Measurements from ENCODE around the gene ING1. TPM values are rescaled to one million over a fixed set of nuclear protein-coding genes. Genes with fewer than 3 reads are reported as not detected.

Gene ING1
- total RNA-seq, 1 donor from 2014 or later = 9.7 TPM

DNA sequence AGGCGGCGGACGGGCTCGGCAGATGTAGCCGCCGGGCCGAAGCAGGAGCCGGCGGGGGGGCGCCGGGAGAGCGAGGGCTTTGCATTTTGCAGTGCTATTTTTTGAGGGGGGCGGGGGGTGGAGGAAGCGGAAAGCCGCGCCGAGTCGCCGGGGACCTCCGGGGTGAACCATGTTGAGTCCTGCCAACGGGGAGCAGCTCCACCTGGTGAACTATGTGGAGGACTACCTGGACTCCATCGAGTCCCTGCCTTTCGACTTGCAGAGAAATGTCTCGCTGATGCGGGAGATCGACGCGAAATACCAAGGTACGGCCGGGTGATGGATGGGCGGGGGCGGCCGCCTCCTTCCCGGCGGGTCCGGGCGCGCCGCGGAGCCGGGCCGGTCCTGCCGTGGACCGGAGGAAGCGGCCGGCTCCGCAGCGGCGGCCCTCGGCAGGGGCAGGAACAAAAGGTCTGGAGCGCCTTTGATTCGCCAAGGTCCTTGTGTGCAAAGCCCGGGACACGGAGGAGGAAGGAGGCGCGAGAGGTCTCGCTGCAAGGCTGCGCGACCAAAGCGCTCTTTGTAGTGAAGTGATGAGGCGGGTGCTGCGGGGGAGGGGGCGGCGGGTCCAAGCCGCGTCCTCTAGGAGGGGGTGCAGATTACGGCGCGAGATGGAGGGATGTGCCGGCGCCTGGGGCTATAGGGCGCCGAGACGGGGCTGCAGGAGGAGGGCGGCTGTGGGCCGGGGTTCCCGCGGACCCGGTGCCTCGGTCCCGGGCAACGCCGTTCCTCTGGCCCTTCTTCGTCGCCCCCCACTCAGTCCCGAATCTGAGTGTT is 689 bp downstream of the ING1 start:
- intact Hi-C loops (cut with DNase I) = no loop called here
- ATAC-seq = no peak

DNA sequence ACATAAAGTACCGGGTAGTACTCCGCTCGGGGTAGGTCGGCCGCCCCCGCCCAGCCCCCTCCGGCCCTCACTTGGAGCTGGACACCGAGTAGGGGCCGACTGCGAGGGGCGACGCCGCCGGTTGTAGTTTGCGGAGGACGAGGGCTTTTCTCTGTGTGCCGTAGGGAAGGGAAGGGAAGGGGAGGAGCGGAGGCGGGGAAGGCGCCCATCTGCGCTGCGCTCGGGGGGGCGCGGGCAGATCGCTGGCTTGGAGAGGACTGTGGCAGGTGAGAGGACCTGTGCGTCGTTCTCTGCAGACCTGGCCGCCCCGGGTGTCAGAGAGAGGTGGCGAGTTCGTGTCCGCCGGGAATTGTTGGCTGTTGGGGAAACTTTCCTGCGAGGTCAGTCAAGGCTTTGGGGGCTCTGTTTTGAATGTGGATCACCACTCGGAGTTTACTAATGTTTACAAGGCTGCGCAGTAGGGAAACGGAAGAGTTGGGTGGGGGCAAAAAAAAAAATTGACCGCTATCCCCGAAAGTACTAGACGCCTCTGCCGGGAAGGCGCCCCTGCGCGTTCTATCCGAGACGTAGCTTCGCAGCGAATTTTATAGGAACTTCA is 1.4 kb downstream of the ING1 start:
- Histone ChIP-seq H3K27me3 (ENCODE audit: low read depth) (no peaks in the 10 kb centered on the region), H3K4me1 (peaks cover 34% of the 10 kb centered on the region), H3K4me3 (peak overlapping the region; percentile 81), H3K9me3 (no peaks in the 10 kb centered on the region), H3K36me3 (peaks cover 11% of the 10 kb centered on the region), H3K27ac (peak overlapping the region; percentile 99)
- intact Hi-C loops (cut with DNase I) = no loop called here
- TF ChIP-seq, protein P1, sequence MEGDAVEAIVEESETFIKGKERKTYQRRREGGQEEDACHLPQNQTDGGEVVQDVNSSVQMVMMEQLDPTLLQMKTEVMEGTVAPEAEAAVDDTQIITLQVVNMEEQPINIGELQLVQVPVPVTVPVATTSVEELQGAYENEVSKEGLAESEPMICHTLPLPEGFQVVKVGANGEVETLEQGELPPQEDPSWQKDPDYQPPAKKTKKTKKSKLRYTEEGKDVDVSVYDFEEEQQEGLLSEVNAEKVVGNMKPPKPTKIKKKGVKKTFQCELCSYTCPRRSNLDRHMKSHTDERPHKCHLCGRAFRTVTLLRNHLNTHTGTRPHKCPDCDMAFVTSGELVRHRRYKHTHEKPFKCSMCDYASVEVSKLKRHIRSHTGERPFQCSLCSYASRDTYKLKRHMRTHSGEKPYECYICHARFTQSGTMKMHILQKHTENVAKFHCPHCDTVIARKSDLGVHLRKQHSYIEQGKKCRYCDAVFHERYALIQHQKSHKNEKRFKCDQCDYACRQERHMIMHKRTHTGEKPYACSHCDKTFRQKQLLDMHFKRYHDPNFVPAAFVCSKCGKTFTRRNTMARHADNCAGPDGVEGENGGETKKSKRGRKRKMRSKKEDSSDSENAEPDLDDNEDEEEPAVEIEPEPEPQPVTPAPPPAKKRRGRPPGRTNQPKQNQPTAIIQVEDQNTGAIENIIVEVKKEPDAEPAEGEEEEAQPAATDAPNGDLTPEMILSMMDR (IDR thresholded peaks at IDR 0.05) = peak; percentile 13
- ATAC-seq = peak; percentile 0 to 21
- DNase-seq = peak; percentile 79

More for the DNA sequence above, 689 bp downstream of the ING1 start:
- TF ChIP-seq, protein P1 (IDR thresholded peaks at IDR 0.05) = no peak
- Histone ChIP-seq H3K4me3 (peak overlapping the region; percentile 81), H3K27me3 (ENCODE audit: low read depth) (no peaks in the 10 kb centered on the region), H3K27ac (peak overlapping the region; percentile 99), H3K9me3 (no peaks in the 10 kb centered on the region), H3K4me1 (peaks cover 34% of the 10 kb centered on the region), H3K36me3 (peaks cover 4% of the 10 kb centered on the region)
- peak; percentile 75 for DNase-seq

DNA sequence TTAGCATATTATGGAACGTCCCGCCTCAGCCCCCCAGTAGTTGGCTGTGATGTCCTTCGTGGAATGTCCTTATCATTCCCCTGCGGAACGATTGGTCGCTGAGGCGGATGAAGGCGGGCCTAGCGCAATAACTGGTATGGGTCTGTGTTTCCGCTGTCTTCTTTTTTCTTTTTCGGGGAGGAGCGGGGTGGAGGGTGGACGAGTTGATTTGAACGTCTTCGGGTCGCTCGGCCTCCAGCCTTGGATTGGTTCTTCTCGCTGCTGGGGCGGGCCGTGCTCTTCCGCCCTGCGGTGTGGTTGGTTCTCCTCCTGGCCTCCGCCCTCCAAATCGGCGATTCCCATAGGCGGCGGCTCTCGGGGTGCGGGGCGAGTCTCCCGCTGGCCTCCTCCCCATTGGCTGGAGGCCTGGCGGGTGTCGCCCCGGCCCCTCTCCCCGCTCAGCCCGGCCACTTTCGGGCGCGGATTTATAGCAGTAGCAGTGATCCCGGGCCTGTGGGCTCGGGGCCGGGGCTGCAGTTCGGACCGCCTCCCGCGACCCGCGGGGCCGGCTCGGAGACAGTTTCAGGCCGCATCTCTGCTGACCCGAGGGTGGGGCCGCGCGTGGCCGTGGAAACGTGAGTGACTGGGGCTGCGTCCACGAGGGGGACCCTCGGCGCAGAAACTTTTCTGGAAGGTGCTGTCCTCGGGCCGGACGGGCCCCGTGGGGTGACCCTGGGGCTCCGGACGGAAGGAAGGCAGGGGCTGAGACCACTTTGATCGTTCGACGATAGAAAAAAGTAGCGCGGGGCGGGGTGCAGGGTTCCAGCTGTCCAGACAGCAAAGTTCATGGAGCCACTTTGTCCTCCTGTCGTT is 2.1 kb downstream of the ING1 start:
- Histone ChIP-seq H3K4me1 (peaks cover 34% of the 10 kb centered on the region), H3K9me3 (no peaks in the 10 kb centered on the region), H3K36me3 (peaks cover 19% of the 10 kb centered on the region), H3K27me3 (ENCODE audit: low read depth) (no peaks in the 10 kb centered on the region), H3K27ac (peak overlapping the region; percentile 99), H3K4me3 (peak overlapping the region; percentile 81)
- ATAC-seq (peak; percentile 77 to 86), DNase-seq (peak; percentile 98)
- intact Hi-C loops (cut with DNase I) = no loop called here
- TF ChIP-seq, protein P1 (IDR thresholded peaks at IDR 0.05) = peak; percentile 23

DNA sequence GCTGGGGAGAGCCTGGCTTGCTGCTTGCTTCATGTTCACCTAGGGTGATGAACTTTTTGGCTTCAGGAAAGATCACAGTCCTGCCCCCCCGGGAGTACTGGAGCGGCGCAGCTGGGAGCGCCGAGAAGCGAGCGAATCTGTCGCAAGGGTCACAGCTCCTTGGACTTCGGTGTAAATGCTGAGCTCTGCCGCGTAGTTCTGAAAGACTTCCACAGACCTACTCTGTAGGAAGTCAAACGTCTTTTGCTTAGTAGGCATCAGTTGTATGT is 2.7 kb downstream of the ING1 start:
- ATAC-seq (no peak), DNase-seq (peak; percentile 63)
- Histone ChIP-seq H3K27me3 (ENCODE audit: low read depth) (no peaks in the 10 kb centered on the region), H3K27ac (peak overlapping the region; percentile 94), H3K36me3 (peaks cover 24% of the 10 kb centered on the region), H3K4me1 (peaks cover 30% of the 10 kb centered on the region), H3K4me3 (peak overlapping the region; percentile 77), H3K9me3 (no peaks in the 10 kb centered on the region)
- TF ChIP-seq, protein P1 (IDR thresholded peaks at IDR 0.05) = no peak
- intact Hi-C loops (cut with DNase I) = no loop called here

DNA sequence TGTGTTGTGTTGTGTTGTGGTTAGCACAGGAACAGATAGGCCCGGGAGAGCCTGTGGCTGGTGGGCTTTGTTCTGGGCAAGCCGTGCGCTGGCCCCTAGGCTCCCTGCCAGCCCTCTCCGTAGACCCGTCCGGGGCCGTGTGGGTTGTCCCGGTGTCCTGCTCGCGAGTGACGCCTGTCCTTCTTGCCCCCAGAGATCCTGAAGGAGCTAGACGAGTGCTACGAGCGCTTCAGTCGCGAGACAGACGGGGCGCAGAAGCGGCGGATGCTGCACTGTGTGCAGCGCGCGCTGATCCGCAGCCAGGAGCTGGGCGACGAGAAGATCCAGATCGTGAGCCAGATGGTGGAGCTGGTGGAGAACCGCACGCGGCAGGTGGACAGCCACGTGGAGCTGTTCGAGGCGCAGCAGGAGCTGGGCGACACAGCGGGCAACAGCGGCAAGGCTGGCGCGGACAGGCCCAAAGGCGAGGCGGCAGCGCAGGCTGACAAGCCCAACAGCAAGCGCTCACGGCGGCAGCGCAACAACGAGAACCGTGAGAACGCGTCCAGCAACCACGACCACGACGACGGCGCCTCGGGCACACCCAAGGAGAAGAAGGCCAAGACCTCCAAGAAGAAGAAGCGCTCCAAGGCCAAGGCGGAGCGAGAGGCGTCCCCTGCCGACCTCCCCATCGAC is 5.7 kb downstream of the ING1 start:
- H3K27ac ChIP-seq = no peak overlapping the region
- H3K36me3 ChIP-seq = peaks cover 30% of the 10 kb centered on the region
- peaks cover 24% of the 10 kb centered on the region for H3K4me1 ChIP-seq
- no peak for DNase-seq
- H3K9me3 ChIP-seq = no peaks in the 10 kb centered on the region
- ATAC-seq = no peak
- no peaks in the 10 kb centered on the region for H3K27me3 ChIP-seq (ENCODE audit: low read depth)
- no peak overlapping the region for H3K4me3 ChIP-seq
- intact Hi-C loops (cut with DNase I) = no loop called here
- TF ChIP-seq, protein P1 (IDR thresholded peaks at IDR 0.05) = no peak

All from lower lobe of right lung (tissue), 2 donors.